Psoas muscle (tissue), 8 donors: Measurements from ENCODE around the gene DDR1. TPM values are rescaled to one million over a fixed set of nuclear protein-coding genes. Genes with fewer than 3 reads are reported as not detected.

Source experiments
- ATAC-seq, 4 donors: fragments of 200-7000 bp; cut with Tn5 transposase; one replicate each; pipeline ENCODE4 v1.9.1; 2020; ENCODE audit warnings: moderate library complexity in 3 of 4, mild to moderate bottlenecking in 2 of 4
- DNase-seq, 2 donors: peaks; one replicate each; pipeline ENCODE4 v3.0.0-alpha.2; 2020
- H3K27ac ChIP-seq: fragments of 200-600 bp; one replicate; pipeline ENCODE4 v1.8.0; 2022
- H3K27me3 ChIP-seq, 3 donors: fragments of 200-600 bp in 1 of 3; one replicate each; pipeline versions ENCODE4 v1.6.1 to v1.8.0; 2013 to 2022; ENCODE audit warnings: low read length in 2 of 3, mild to moderate bottlenecking in 2 of 3, moderate library complexity in 1 of 3; ENCODE audit not compliant: insufficient read depth in 3 of 3
- H3K36me3 ChIP-seq, 2 donors: fragments of 200-600 bp in 1 of 2; one replicate each; pipeline versions ENCODE4 v1.6.1 to v1.8.0; 2013 to 2022; ENCODE audit warnings: low read depth in 1 of 2, mild to moderate bottlenecking in 1 of 2, moderate library complexity in 1 of 2; ENCODE audit not compliant: insufficient read depth in 1 of 2
- H3K4me1 ChIP-seq: fragments of 200-600 bp; one replicate; pipeline ENCODE4 v1.8.0; 2022
- H3K4me3 ChIP-seq: fragments of 200-600 bp; one replicate; pipeline ENCODE4 v1.8.0; 2022; ENCODE audit warnings: mild to moderate bottlenecking
- H3K9me3 ChIP-seq: fragments of 200-600 bp; one replicate; pipeline ENCODE4 v1.8.0; 2022
- CTCF ChIP-seq: fragments of 200-600 bp; IDR thresholded peaks from one replicate; pipeline ENCODE4 v1.8.0; 2022; ENCODE audit warnings: antibody characterized with exemption
- WGBS, 3 donors: extraction: QIAGEN DNeasy Blood & Tissue Kit; methylation state at CpG; one replicate each; pipeline versions ENCODE4 v1.1.6 to v1.1.7; 2013; 5-methylcytosine and 5-hydroxymethylcytosine counted together
- intact Hi-C, 2 donors: fragments of 100-400 bp; cut with DNase I; formaldehyde crosslinking; loops; one replicate each; pipeline versions ENCODE4 v1.11.0 to v1.14.2; 2022
- polyA plus RNA-seq, 3 donors: library from polyadenylated mRNA; stranded (reverse); fragments of 200-250 nt; gene quantifications; one replicate each; pipeline ENCODE4 v1.2.3, GENCODE V29; 2013
- total RNA-seq, 4 donors: library from RNA; stranded (reverse); fragmentation: NEBNext Ultra II Directional in 2 of 4; extraction: Animal tissue kit (Norgen Biotek cat#: 25700) in 2 of 4; gene quantifications; one replicate each; pipeline versions ENCODE4 v1.2.1 to v1.2.4, GENCODE V29; 2021 to 2023
- donor health status: healthy with polysubstance abuse.
- donor health status: DM: no; HTN: no; CAD: no; lungs with moderate emphysema.
- donor health status: Bipolar disorder and iron deficiency.
- donor health status: healthy.
- donor health status: DM: yes; HTN: yes; CAD: no.
- donor health status: DM: no; HTN: no; CAD: no.
- donor health status: DM: no; HTN: no; CAD: no.
- donor health status: DM: yes; HTN: yes; CAD: no.

Gene DDR1
- total and polyA plus RNA-seq, 7 donors = 2.2 to 129 (median 26.3) TPM

DNA sequence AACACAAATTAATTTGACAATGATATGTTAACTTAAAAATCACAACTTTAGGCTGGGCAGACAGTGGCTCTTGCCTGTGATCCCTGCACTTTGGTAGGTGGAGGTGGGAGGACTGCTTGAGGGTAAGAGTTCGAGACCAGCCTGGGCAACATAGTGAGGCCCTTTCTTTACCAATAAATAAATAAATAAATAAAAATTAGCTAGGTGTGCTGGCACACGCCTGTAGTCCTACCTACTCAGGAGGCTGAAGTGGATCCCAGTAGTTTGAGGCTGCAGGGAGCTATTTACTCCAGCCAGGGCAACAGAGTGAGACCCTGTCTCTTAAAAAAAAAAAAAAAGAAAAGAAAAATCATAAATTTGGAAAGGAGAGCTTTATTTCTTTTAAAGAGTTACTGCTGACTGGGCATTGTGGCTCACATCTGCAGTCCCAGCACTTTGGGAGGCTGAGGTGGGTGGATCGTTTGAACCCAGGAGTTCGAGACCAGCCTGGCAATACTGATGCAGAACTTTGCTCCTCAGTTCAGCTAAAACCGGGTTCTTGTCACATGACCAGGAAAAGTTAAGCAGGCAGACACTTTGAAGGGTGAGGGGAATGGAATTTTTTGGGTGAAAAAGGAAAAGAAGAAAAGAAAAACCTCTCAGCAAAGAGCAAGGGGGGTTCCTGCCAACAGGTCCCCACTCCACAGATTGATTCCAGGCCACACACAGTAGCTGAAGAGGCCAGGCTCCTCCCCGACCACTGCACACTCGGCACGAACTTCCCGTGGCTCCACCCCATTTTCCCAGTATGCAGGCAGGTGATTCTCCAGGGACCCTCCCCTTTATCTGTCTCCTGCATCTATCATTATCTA lies 44.0 kb upstream of the DDR1 start:
- Histone ChIP-seq H3K27ac (no peak overlapping the region), H3K9me3 (no peaks in the 10 kb centered on the region), H3K4me3 (no peak overlapping the region), H3K27me3 (no peaks in the 10 kb centered on the region), H3K36me3 (no peaks in the 10 kb centered on the region), H3K4me1 (peaks cover 16% of the 10 kb centered on the region)
- 71 to 80% (median 74%) methylated on average over 9 of the region's 9 CpGs for whole genome bisulfite sequencing, 3 donors
- no peak for ATAC-seq
- intact Hi-C loops = loop anchor here in 1 of 2 donors (5.0 kb wide), 1 partner anchor 288 kb away; no protein-coding TSS in a partner anchor
- TF ChIP-seq CTCF = no peak
- no peak for DNase-seq

GRCh38 chr6:30840935-30841643 lies 43.2 kb upstream of the DDR1 start:
- Histone ChIP-seq H3K27ac (no peak overlapping the region), H3K9me3 (no peaks in the 10 kb centered on the region), H3K4me3 (no peak overlapping the region), H3K4me1 (peaks cover 9% of the 10 kb centered on the region), H3K36me3 (no peaks in the 10 kb centered on the region), H3K27me3 (no peaks in the 10 kb centered on the region)
- intact Hi-C loops = loop anchor here in 1 of 2 donors (5.0 kb wide), 1 partner anchor 289 kb away; no protein-coding TSS in a partner anchor
- no peak for TF ChIP-seq CTCF
- WGBS, 3 donors = 76 to 83% (median 77%) methylated on average over 4 of the region's 4 CpGs
- DNase-seq (no peak), ATAC-seq (no peak)

- intact Hi-C loops = loop anchor here in 1 of 2 donors (5.0 kb wide), 1 partner anchor 290 kb away; no protein-coding TSS in a partner anchor
These were observed 42.4 kb upstream of the DDR1 start for GRCh38 chr6:30841644-30842504.

More at GRCh38 chr6:30841644-30842504, 42.4 kb upstream of the DDR1 start:
- no peak overlapping the region for H3K27ac ChIP-seq
- no peaks in the 10 kb centered on the region for H3K36me3 ChIP-seq
- DNase-seq = no peak
- no peaks in the 10 kb centered on the region for H3K9me3 ChIP-seq
- no peaks in the 10 kb centered on the region for H3K27me3 ChIP-seq
- TF ChIP-seq CTCF = no peak
- H3K4me1 ChIP-seq = peaks cover 1% of the 10 kb centered on the region
- H3K4me3 ChIP-seq = no peak overlapping the region
- WGBS, 3 donors = 84 to 86% (median 86%) methylated on average over 6 of the region's 6 CpGs
- no peak for ATAC-seq
